Epithelial cell of proximal tubule (primary cell): ENCODE data around the gene NEU1. TPM values are rescaled to one million over a fixed set of nuclear protein-coding genes. Genes with fewer than 3 reads are reported as not detected.
"Not testable (repeated sequence)": the region's sequence is repeated elsewhere in the genome, so short reads cannot be mapped to it uniquely, and the experiment has no call there.

Experiments used
- DNase-seq: peaks from one replicate; pipeline ENCODE4 v3.0.0-alpha.2; 2011; ENCODE audit warnings: low read depth
- H3K4me3 ChIP-seq: 2 replicates; pipeline ENCODE4 v1.5.1; 2011; ENCODE audit warnings: low read depth, mild to moderate bottlenecking, low read length
- total RNA-seq: library from RNA; depleted of rRNA; stranded (reverse); fragments of >200 nt; gene quantifications from 2 replicates; pipeline ENCODE4 v1.2.3, GENCODE V29; 2015
- TF ChIP-seq, protein P1 (sequence below): conservative IDR thresholded peaks from 2 replicates; pipeline ENCODE4 v1.5.1; 2012; ENCODE audit warnings: low read depth, mild to moderate bottlenecking, low read length

NEU1 gene
- total RNA-seq, 1 donor from 2014 or later = 65.2 TPM

- TF ChIP-seq, protein P1, sequence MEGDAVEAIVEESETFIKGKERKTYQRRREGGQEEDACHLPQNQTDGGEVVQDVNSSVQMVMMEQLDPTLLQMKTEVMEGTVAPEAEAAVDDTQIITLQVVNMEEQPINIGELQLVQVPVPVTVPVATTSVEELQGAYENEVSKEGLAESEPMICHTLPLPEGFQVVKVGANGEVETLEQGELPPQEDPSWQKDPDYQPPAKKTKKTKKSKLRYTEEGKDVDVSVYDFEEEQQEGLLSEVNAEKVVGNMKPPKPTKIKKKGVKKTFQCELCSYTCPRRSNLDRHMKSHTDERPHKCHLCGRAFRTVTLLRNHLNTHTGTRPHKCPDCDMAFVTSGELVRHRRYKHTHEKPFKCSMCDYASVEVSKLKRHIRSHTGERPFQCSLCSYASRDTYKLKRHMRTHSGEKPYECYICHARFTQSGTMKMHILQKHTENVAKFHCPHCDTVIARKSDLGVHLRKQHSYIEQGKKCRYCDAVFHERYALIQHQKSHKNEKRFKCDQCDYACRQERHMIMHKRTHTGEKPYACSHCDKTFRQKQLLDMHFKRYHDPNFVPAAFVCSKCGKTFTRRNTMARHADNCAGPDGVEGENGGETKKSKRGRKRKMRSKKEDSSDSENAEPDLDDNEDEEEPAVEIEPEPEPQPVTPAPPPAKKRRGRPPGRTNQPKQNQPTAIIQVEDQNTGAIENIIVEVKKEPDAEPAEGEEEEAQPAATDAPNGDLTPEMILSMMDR = no peak
- H3K4me3 ChIP-seq = peak overlapping the region; percentile 88
- DNase-seq = no peak
Observed at GRCh38 chr6:31830886-31831335, 31.7 kb downstream of the NEU1 start.

GRCh38 chr6:31829633-31830283, 32.9 kb downstream of the NEU1 start:
- TF ChIP-seq, protein P1 = peak; percentile 50
- H3K4me3 ChIP-seq = peak overlapping the region; percentile 88
- DNase-seq = no peak

- peak; percentile 98 for DNase-seq
- H3K4me3 ChIP-seq = peak within 1 kb of the TSS; percentile 74
- TF ChIP-seq, protein P1 = no peak
Observed at GRCh38 chr6:31827286-31828079, 35.1 kb downstream of the NEU1 start, which contains the start of gene HSPA1B. HSPA1B (plus strand) TSS chr6:31827738; CDS start chr6:31827951, 213 bp downstream.

DNA sequence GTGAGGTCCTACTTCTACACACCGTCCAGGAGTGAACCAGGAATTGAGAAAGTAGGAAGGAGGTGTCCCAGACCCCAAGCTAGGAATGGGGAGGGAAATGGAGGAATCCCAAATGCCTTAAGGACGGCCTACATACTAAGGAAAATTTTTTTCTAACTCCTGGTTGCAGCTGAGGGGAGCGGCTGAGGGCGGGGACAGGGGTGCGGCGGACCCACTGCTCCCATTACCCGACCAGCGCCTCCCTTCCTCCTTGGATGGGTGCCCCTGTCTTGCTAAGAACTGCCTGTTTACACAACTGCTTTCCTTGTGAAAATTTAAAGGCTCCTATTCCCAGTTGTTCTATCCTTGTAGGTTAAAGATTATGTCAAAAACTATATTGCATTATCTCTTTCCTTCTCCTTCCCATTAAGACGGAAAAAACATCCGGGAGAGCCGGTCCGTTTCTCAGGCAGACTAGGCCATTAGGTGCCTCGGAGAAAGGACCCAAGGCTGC, 35.8 kb downstream of the NEU1 start:
- no peak for DNase-seq
- TF ChIP-seq, protein P1 = no peak

DNA sequence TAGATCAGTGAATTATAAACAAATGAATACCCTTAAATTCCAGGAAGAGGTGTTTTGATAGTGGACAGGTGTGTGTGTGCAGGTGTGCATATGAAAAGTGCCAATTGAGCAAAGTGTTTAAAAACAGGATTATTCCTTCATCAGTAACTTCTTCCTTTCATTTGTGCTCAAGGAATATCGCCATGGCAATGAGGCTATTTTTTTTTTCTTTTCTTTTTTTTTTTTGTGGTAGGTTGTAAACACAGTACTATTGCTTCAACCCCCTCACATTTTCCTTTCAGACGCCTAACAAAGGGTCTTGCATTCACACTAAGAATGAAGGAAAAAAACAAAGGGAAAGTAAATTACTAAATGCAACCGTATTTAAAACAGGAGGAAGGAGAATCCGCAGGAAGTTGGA, 37.1 kb downstream of the NEU1 start:
- TF ChIP-seq, protein P1 = no peak
- no peak for DNase-seq
- H3K4me3 ChIP-seq = no peak overlapping the region

More for the DNA sequence above, 35.8 kb downstream of the NEU1 start:
- H3K4me3 ChIP-seq = peak overlapping the region; percentile 54

- H3K4me3 ChIP-seq = not testable (repeated sequence)
Observed at GRCh38 chr6:31823592-31824196, 38.9 kb downstream of the NEU1 start.

More at GRCh38 chr6:31823592-31824196, 38.9 kb downstream of the NEU1 start:
- DNase-seq = not testable (repeated sequence)
